MCF 10A (cell line): ENCODE data around the gene CTDSPL. TPM values are rescaled to one million over a fixed set of nuclear protein-coding genes. Genes with fewer than 3 reads are reported as not detected.
A peak's percentile ranks its signal among the peaks of the same experiment; 100 is the strongest.

Source experiments
- BruUV-seq: library from RNA; stranded (reverse); fragments of 400-500 nt; replicated peaks from 2 replicates; lab custom pipeline; 2021; lab: Mats Ljungman, UMichigan
- CTCF ChIA-PET: fragments of 300-600 bp; sonication (Branson Sonifier 250); formaldehyde crosslinking; extraction: SDS; loops from one replicate; lab custom pipeline; 2021; ENCODE audit warnings: antibody characterized with exemption, inconsistent platforms; lab: Yijun Ruan, JAX
- POLR2A ChIA-PET: fragments of 300-600, 350-650 bp; sonication (Branson Sonifier 250); formaldehyde crosslinking; extraction: SDS; loops from one replicate; lab custom pipeline; 2020; ENCODE audit warnings: antibody characterized with exemption, inconsistent platforms; lab: Yijun Ruan, JAX
- DNase-seq: peaks from one replicate; pipeline ENCODE4 v3.0.0-alpha.2; 2018; ENCODE audit not compliant: unreplicated experiment
- H3K27ac Mint-ChIP-seq: one replicate; pipeline ENCODE4 v1.8.0; 2022; ENCODE audit warnings: mild to moderate bottlenecking, low read depth, mixed read lengths; ENCODE audit not compliant: unreplicated experiment
- H3K27me3 Mint-ChIP-seq: one replicate; pipeline ENCODE4 v1.8.0; 2022; ENCODE audit warnings: mixed read lengths; ENCODE audit not compliant: insufficient read depth, unreplicated experiment
- H3K36me3 Mint-ChIP-seq: one replicate; pipeline ENCODE4 v1.8.0; 2022; ENCODE audit warnings: mild to moderate bottlenecking, moderate library complexity, mixed read lengths; ENCODE audit not compliant: insufficient read depth, unreplicated experiment
- H3K4me1 Mint-ChIP-seq: one replicate; pipeline ENCODE4 v1.8.0; 2022; ENCODE audit warnings: mixed read lengths; ENCODE audit not compliant: insufficient read depth, unreplicated experiment
- H3K4me3 Mint-ChIP-seq: one replicate; pipeline ENCODE4 v1.8.0; 2022; ENCODE audit warnings: mild to moderate bottlenecking, moderate library complexity, mixed read lengths; ENCODE audit not compliant: unreplicated experiment
- H3K9me3 Mint-ChIP-seq: one replicate; pipeline ENCODE4 v1.8.0; 2022; ENCODE audit warnings: mixed read lengths; ENCODE audit not compliant: unreplicated experiment
- CTCF ChIP-seq: fragments of 200-600 bp; IDR thresholded peaks from one replicate; pipeline ENCODE4 v1.8.0; 2022; ENCODE audit warnings: antibody characterized with exemption, mild to moderate bottlenecking; ENCODE audit not compliant: unreplicated experiment
- intact Hi-C: fragments of 100-400 bp; cut with micrococcal nuclease; formaldehyde crosslinking; loops from 2 replicates; pipeline ENCODE4 v1.14.1; 2022
- total RNA-seq: library from RNA; stranded (reverse); gene quantifications from 2 replicates; pipeline ENCODE4 v1.2.3, GENCODE V29; 2022

The CTDSPL gene
- total RNA-seq, 1 experiment from 2014 or later, result 38.8 TPM

- Mint-ChIP-seq H3K9me3 (no peaks in the 10 kb centered on the region), H3K27me3 (no peaks in the 10 kb centered on the region), H3K27ac (peak overlapping the region; percentile 22), H3K36me3 (no peaks in the 10 kb centered on the region), H3K4me3 (no peak overlapping the region), H3K4me1 (peaks cover 29% of the 10 kb centered on the region)
- ChIA-PET POLR2A (interaction anchor here (0.6 to 1.7 kb wide), 5 partner anchors 10 to 291 kb away, joined by 3 to 5 read pairs (median 4); partner anchors contain the start of gene ACAA1), CTCF (interaction anchor here (0.6 to 3.0 kb wide), 18 partner anchors 8 to 333 kb away, joined by 3 to 45 read pairs (median 6); no protein-coding TSS in a partner anchor)
- intact Hi-C loops, result loop anchor here (2.0 kb wide), 1 partner anchor 21 kb away; no protein-coding TSS in a partner anchor
- no peak for DNase-seq
- no TSS peak for BruUV-seq
- TF ChIP-seq CTCF, result no peak
These were observed 134.3 kb downstream of the CTDSPL start for GRCh38 chr3:37995652-37996641.

DNA sequence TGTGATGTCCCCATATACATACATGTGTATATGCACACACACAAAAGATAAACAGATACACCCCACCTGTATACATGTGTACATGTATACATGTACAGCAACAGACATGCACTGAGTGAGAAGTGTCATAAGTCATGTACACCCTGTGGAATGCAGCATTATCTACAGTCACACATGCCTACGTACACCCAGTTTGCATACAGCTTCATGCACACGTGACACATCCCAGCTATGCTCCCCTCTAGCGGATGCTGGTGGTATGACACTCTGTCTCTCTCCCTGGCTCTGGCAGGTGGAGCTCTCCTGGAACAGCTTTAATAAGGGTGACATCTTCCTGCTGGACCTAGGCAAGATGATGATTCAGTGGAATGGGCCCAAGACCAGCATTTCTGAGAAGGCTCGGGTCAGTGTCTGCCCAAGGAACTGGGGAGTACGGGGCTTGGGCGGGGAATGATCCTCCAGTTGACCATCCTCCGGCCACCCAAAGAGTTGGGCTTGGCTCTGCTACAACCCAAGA, 135.2 kb downstream of the CTDSPL start:
- no peaks in the 10 kb centered on the region for H3K27me3 Mint-ChIP-seq
- H3K36me3 Mint-ChIP-seq, result no peaks in the 10 kb centered on the region
- DNase-seq, result peak; percentile 85
- CTCF ChIA-PET, result interaction anchor here (0.5 to 3.0 kb wide), 28 partner anchors 8 to 301 kb away, joined by 3 to 45 read pairs (median 4); no protein-coding TSS in a partner anchor
- peaks cover 29% of the 10 kb centered on the region for H3K4me1 Mint-ChIP-seq
- H3K4me3 Mint-ChIP-seq, result no peak overlapping the region
- peak; percentile 82 for TF ChIP-seq CTCF
- peak overlapping the region; percentile 22 for H3K27ac Mint-ChIP-seq
- intact Hi-C loops, result loop anchor here (2.0 kb wide), 1 partner anchor 22 kb away; no protein-coding TSS in a partner anchor
- no peaks in the 10 kb centered on the region for H3K9me3 Mint-ChIP-seq
- BruUV-seq, result no TSS peak
- POLR2A ChIA-PET, result interaction anchor here (0.6 to 1.7 kb wide), 6 partner anchors 10 to 290 kb away, joined by 3 to 7 read pairs (median 4); partner anchors contain the start of gene ACAA1

DNA sequence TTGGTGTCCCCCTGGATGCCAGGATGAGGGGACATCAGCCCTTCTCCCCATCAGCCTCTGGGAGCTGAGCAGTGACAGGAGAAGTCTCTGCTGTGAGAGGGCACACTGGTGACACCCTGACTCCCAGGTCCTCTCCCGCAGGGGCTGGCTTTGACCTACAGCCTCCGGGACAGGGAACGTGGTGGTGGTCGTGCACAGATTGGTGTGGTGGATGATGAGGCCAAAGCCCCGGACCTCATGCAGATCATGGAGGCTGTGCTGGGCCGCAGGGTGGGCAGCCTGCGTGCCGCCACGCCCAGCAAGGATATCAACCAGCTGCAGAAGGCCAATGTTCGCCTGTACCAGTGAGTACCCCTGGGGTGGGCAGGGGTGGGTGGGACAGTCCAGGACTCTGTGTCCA, 135.7 kb downstream of the CTDSPL start:
- ChIA-PET CTCF (interaction anchor here (0.5 to 3.0 kb wide), 27 partner anchors 8 to 301 kb away, joined by 3 to 45 read pairs (median 4); no protein-coding TSS in a partner anchor), POLR2A (interaction anchor here (1.0 to 1.7 kb wide), 5 partner anchors 11 to 144 kb away, joined by 3 to 7 read pairs (median 5); partner anchors contain the start of gene ACAA1)
- H3K27ac Mint-ChIP-seq, result no peak overlapping the region
- H3K4me3 Mint-ChIP-seq, result no peak overlapping the region
- H3K9me3 Mint-ChIP-seq, result no peaks in the 10 kb centered on the region
- DNase-seq, result no peak
- H3K4me1 Mint-ChIP-seq, result peaks cover 25% of the 10 kb centered on the region
- TF ChIP-seq CTCF, result no peak
- H3K27me3 Mint-ChIP-seq, result no peaks in the 10 kb centered on the region
- BruUV-seq, result no TSS peak
- no peaks in the 10 kb centered on the region for H3K36me3 Mint-ChIP-seq
- intact Hi-C loops, result loop anchor here (2.0 kb wide), 1 partner anchor 23 kb away; no protein-coding TSS in a partner anchor
